ENCODE data around the gene MMRN2. TPM values are rescaled to one million over a fixed set of nuclear protein-coding genes. Genes with fewer than 3 reads are reported as not detected.
"Not testable (repeated sequence)": the region's sequence is repeated elsewhere in the genome, so short reads cannot be mapped to it uniquely, and the experiment has no call there.

The MMRN2 gene, protein sequence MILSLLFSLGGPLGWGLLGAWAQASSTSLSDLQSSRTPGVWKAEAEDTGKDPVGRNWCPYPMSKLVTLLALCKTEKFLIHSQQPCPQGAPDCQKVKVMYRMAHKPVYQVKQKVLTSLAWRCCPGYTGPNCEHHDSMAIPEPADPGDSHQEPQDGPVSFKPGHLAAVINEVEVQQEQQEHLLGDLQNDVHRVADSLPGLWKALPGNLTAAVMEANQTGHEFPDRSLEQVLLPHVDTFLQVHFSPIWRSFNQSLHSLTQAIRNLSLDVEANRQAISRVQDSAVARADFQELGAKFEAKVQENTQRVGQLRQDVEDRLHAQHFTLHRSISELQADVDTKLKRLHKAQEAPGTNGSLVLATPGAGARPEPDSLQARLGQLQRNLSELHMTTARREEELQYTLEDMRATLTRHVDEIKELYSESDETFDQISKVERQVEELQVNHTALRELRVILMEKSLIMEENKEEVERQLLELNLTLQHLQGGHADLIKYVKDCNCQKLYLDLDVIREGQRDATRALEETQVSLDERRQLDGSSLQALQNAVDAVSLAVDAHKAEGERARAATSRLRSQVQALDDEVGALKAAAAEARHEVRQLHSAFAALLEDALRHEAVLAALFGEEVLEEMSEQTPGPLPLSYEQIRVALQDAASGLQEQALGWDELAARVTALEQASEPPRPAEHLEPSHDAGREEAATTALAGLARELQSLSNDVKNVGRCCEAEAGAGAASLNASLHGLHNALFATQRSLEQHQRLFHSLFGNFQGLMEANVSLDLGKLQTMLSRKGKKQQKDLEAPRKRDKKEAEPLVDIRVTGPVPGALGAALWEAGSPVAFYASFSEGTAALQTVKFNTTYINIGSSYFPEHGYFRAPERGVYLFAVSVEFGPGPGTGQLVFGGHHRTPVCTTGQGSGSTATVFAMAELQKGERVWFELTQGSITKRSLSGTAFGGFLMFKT
- total RNA-seq (3.1 and 7.9 TPM in 2 replicates), polyA plus RNA-seq (7.3 and 7.4 TPM in 2 replicates)

DNA sequence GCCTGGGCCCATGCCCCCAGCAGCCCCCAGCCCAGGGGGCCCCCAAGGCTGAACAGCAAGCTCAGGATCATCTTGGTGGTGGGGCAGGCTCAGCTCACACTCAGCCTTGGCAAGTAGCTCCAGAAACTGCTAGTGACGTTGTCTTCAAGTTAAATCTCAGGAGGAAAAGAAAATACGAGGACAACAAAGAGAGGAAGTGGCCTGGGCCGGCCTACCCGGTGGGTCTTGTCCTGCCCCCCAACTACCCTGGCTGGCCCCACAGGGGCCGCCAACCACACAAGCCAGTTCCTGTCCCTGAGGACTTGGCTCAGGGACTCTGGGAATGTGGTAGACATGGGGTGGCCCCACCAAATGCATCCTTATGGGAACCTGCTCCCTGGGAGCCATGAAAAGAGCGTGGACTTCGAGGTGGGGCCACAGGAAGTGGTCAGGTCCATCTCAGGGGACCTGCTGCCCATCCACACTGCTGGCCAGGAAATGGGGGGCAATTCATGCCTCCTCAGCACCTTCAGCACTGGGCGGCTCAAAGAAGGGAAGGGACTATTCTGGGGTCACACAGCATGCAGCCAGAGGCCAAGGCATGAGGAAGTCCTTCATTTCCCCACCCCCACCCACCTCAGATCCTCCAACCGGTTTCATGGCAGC lies at the start of gene MMRN2:
Gene MMRN2 (minus strand): TSS at position 145 of the 645 bp plus-strand sequence. CDS start 74 bp downstream, at position 71.
- H3K27ac ChIP-seq = no peak within 1 kb of the TSS
- peak in 1 of 2 donors; percentile 39 for DNase-seq (ENCODE audit: low read depth in 1 of 2, low spot score in 1 of 2)
- H3K36me3 ChIP-seq = no peaks in the 10 kb centered on the region
- H3K4me1 ChIP-seq (ENCODE audit: low read depth) = peaks cover 44% of the 10 kb centered on the region
- H3K4me3 ChIP-seq = no peak within 1 kb of the TSS
- no peaks in the 10 kb centered on the region for H3K27me3 ChIP-seq
- TF ChIP-seq CTCF (IDR thresholded peaks at IDR 0.05; ENCODE audit: low read depth, low read length) = no peak
- no peaks in the 10 kb centered on the region for H3K9me3 ChIP-seq (ENCODE audit: low read depth)

DNA sequence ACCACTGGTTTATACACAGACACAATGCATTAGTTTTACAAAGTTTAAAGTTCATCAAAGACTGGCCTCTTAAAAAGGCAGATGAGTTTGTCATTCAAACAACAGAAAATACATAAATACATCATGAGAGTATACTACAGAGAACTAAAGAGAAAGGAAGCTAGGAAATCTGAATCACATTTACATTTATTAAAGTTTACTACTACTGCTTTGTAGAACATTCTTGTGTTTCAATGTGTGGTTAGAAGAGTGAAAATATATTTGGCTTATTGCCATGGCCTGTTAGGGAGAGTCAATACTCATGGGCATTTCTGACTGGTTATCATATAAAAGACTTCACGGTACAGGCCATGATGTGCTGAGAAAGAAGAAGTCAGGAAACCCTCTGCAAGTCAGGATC lies 49.7 kb upstream of the MMRN2 start:
- H3K36me3 ChIP-seq; H3K27ac ChIP-seq; H3K27me3 ChIP-seq; H3K9me3 ChIP-seq (ENCODE audit: low read depth); H3K4me3 ChIP-seq; H3K4me1 ChIP-seq (ENCODE audit: low read depth): not testable (repeated sequence)
- peak in 1 of 2 donors; percentile 53 for DNase-seq (ENCODE audit: low read depth in 1 of 2, low spot score in 1 of 2)

DNA sequence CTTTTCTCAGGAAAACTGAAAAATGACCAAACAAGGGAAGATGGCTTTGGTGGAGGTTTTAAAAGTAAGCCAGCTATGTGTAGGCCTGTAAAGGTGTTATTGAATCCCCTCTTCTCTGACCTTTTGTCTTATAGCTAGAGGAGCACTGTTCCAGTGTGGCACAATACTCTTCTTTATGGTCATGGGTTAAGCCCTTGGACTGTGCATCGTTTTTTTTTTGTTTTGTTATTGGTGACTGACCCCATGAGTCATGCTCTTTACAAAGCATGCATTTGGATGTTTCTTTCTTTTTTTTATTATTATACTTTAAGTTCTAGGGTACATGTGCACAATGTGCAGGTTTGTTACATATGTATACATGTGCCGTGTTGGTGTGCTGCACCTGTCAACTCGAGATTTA lies 43.1 kb upstream of the MMRN2 start:
- Histone ChIP-seq H3K4me3 (no peak overlapping the region), H3K9me3 (ENCODE audit: low read depth) (no peaks in the 10 kb centered on the region), H3K4me1 (ENCODE audit: low read depth) (no peaks in the 10 kb centered on the region), H3K36me3 (no peaks in the 10 kb centered on the region), H3K27ac (no peak overlapping the region), H3K27me3 (no peaks in the 10 kb centered on the region)
- TF ChIP-seq CTCF (IDR thresholded peaks at IDR 0.05; ENCODE audit: low read depth, low read length) = no peak
- DNase-seq (ENCODE audit: low read depth in 1 of 2, low spot score in 1 of 2) = peak in 1 of 2 donors; percentile 5

DNA sequence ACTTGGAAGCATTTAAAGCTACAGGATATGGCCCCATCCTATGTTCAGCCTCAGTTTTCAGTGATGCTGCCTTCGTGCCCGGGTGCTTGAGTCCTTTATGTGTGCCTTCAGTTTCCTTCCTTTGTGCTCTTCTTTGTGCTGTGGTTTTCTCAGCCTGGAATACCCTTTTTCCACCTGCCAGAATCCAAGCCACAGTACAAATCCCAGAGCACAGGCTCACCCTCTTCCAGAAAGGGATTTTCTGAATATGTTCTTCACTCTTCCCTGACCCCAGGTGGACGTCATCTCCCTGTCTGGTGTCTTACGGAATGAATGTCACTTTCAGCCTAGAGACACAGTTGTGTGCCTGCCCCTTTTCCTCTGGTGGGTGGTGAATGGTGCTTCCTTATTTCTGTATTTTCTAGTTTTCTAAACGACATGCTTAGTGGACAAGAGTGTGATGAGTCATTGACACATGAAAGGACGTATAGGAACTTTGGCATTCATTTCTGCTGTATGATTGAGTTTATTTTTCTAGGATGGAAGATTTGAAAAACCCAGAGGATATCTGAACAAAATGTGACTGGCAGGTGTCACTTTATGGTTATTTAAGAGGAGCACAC lies 42.5 kb upstream of the MMRN2 start:
- not testable (repeated sequence) for H3K9me3 ChIP-seq (ENCODE audit: low read depth); H3K27ac ChIP-seq; H3K4me3 ChIP-seq; H3K36me3 ChIP-seq; H3K4me1 ChIP-seq (ENCODE audit: low read depth); H3K27me3 ChIP-seq; DNase-seq (ENCODE audit: low read depth in 1 of 2, low spot score in 1 of 2)

DNA sequence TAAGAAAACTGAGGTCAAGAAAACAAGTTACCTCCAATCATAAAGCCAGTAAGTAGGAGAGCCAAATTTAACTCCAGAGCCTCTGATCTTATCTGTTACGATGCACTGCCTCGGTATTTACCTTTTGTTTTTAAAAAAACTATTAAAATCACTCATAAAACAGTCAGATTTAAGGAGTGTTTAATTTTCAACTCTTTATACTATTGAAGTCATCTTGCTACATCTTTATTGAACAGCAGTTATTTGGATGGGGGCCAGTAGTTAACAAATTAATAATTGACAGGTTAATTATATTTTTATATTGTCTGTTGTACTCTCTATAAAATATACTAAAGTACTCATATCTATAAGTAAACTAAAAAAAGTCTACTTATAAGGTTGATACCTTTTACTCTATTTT lies 35.5 kb upstream of the MMRN2 start:
- H3K27me3 ChIP-seq = no peaks in the 10 kb centered on the region
- no peaks in the 10 kb centered on the region for H3K4me1 ChIP-seq (ENCODE audit: low read depth)
- no peaks in the 10 kb centered on the region for H3K9me3 ChIP-seq (ENCODE audit: low read depth)
- H3K4me3 ChIP-seq = no peak overlapping the region
- H3K27ac ChIP-seq = no peak overlapping the region
- DNase-seq (ENCODE audit: low read depth in 1 of 2, low spot score in 1 of 2) = no peak
- no peaks in the 10 kb centered on the region for H3K36me3 ChIP-seq
- TF ChIP-seq CTCF (IDR thresholded peaks at IDR 0.05; ENCODE audit: low read depth, low read length) = no peak

DNA sequence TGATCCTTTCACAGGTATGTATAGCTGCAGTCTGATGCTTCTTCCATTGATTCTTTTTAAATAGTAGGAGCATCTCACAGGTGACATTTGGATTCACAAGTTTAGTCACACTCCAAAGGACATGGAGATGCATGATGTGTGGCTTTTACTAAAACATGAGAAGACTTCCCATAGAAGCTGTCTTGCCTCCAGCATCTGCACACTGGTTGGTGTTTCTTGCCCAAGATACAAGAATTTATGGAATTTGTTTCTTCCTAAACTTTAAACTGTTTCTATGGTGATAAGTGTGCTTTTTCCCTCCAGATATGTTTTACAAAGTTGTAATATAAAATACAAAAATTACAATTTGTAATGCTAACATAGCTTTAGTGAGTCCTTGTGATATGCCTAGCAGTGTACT lies 35.0 kb upstream of the MMRN2 start:
- no peak for TF ChIP-seq CTCF (IDR thresholded peaks at IDR 0.05; ENCODE audit: low read depth, low read length)
- Histone ChIP-seq H3K9me3 (ENCODE audit: low read depth) (no peaks in the 10 kb centered on the region), H3K4me3 (no peak overlapping the region), H3K27ac (no peak overlapping the region), H3K27me3 (no peaks in the 10 kb centered on the region), H3K4me1 (ENCODE audit: low read depth) (no peaks in the 10 kb centered on the region), H3K36me3 (no peaks in the 10 kb centered on the region)
- DNase-seq (ENCODE audit: low read depth in 1 of 2, low spot score in 1 of 2) = peak in 1 of 2 donors; percentile 10

DNA sequence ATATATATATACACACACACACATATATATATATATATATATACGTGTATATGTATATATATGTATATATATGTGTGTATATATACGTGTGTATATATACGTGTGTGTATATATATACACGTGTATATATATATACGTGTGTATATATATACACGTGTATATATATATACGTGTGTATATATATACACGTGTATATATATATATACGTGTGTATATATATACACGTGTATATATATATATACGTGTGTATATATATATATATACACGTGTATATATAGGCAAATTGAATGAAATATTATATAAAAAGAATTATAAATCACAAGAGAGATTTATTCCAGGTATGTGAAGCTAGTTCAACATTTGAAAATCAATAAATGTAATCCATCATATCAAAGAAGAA lies 33.9 kb upstream of the MMRN2 start:
- not testable (repeated sequence) for DNase-seq (ENCODE audit: low read depth in 1 of 2, low spot score in 1 of 2); H3K27me3 ChIP-seq; H3K4me3 ChIP-seq; H3K9me3 ChIP-seq (ENCODE audit: low read depth); H3K4me1 ChIP-seq (ENCODE audit: low read depth); H3K36me3 ChIP-seq; H3K27ac ChIP-seq

Data from cardiac muscle cell (in vitro differentiated cells and primary cell).